ENCODE results near the gene EVA1C.

- TF ChIP-seq, protein P1, sequence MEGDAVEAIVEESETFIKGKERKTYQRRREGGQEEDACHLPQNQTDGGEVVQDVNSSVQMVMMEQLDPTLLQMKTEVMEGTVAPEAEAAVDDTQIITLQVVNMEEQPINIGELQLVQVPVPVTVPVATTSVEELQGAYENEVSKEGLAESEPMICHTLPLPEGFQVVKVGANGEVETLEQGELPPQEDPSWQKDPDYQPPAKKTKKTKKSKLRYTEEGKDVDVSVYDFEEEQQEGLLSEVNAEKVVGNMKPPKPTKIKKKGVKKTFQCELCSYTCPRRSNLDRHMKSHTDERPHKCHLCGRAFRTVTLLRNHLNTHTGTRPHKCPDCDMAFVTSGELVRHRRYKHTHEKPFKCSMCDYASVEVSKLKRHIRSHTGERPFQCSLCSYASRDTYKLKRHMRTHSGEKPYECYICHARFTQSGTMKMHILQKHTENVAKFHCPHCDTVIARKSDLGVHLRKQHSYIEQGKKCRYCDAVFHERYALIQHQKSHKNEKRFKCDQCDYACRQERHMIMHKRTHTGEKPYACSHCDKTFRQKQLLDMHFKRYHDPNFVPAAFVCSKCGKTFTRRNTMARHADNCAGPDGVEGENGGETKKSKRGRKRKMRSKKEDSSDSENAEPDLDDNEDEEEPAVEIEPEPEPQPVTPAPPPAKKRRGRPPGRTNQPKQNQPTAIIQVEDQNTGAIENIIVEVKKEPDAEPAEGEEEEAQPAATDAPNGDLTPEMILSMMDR (IDR thresholded peaks at IDR 0.05) = no peak
- no peak for TF ChIP-seq POLR2A (IDR thresholded peaks at IDR 0.05)
These were observed 121.1 kb downstream of the EVA1C start for GRCh38 chr21:32533611-32534010.
